Right renal cortex interstitium (tissue), 3 donors: ENCODE data around the gene DEDD. TPM values are rescaled to one million over a fixed set of nuclear protein-coding genes. Genes with fewer than 3 reads are reported as not detected.

Experiments
- DNase-seq, 3 donors: peaks; one replicate each; pipeline ENCODE4 v3.0.0-alpha.2; 2013; ENCODE audit warnings: low read depth in 3 of 3, low spot score in 2 of 3
- polyA plus RNA-seq, 3 donors: library from polyadenylated mRNA; unstranded; fragments of 120-200 nt; gene quantifications; one replicate each; pipeline ENCODE4 v1.2.1, GENCODE V29; 2013; ENCODE audit not compliant: insufficient read length in 3 of 3

The DEDD gene
- polyA plus RNA-seq: 10 to 100 TPM; 41.5 to 46.0 (median 43.2) TPM

- DNase-seq: peak; percentile 78 to 90 (median 83)
Measured at GRCh38 chr1:161132410-161133219, at the start of gene DEDD. Gene DEDD (minus strand): TSS chr1:161132667. CDS start chr1:161124462, 8,205 bp downstream.

- DNase-seq: no peak
Measured at GRCh38 chr1:161182214-161182613, 49.7 kb upstream of the DEDD start.

DNA sequence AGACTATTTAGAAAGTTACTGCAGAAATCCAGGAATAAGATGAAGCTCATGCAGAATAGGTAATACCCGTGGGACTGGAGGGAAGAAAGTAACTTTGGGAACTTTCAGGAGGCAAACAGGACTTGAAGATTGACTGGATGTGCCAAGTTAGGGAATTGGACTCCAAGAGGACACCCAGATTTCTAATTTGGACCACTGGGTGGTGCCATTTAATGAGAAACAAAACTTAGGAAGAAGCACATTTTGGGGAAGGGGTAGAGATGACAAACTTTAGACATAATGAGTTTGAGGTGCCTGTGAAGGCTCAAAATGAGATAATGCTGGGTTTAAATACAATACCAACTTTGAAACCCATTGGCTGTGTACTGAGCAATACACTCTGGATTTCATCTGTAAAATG is 48.2 kb upstream of the DEDD start:
- DNase-seq: no peak

DNA sequence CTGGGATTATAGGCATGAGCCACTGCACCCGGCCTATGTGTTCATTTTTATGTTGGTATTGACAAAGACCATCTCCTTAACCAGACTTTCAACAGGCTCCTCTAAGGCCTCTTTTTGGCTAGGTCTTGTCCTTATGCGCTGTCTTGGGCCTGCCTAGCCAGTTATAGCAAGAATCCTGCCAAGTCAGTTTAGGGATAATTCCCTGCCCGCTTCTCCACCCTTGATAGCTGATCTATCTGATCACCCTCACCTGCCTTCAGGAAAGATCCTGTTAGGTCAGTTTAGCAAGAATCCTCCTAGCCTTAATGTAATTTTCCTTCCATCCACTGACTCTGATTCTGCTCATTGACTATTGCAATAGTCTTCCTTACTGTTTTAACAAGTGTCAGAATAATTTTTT is 47.2 kb upstream of the DEDD start:
- DNase-seq: no peak

DNA sequence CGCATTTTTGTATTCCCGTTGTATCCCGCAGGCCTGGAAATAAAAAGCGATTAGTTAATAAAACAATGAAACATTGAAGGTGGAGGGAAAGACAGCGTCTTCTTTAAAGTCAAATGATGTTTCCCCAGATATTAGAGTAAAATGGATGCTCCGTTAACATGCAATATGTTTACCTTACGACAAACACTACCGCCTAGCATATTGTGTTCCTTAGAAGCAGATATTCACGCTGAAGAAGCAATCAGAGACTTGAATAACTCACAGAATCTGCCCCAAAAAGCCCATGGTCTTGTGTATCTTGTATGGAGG is 45.4 kb upstream of the DEDD start:
- no peak for DNase-seq

DNA sequence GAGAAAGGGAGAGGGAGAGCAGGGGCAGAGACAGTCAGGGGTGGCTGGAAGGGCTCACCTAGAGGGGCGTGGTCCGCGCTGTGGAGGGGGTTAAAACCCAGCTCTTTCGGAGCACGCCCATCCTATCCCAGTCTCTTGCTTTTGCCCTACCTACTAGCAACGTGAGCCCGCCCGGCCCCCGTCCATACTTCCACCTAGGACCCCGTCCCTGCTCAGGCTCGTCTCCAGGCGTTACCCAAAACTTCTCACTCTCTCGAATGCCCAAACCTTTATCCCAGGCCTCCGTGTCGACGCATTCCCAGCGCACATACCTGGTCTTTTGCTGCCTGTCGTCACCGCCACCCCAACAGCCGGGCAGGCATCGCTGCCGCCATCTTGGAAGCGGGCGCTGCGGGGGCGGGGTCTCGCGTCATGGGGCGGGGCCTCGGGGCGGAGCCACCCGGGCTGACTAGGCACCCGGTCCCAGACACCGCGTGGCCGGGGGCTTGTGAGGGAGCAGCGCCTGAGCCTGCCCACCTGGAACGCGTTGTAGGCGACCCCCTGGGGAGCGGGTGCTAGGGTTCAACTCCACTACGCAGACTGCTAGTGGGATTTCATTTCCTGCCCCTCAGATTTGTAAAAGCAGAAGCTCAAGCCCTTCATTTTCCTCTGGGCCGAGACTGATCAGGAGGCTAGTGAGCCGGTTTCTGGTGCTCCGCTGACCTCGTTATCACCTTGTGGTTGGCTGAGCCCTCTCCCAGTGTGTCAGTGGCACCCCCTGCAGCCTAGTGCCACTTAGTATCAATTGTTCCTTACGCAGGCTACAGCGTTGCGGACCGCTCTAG is 44.9 kb upstream of the DEDD start, which contains the start of gene B4GALT3:
TSS of gene B4GALT3 (minus strand) at position 396 of the 824 bp plus-strand sequence. CDS start 1,447 bp downstream, outside the sequence.
- no peak for DNase-seq

- DNase-seq: no peak
Measured at GRCh38 chr1:161176468-161177111, 44.1 kb upstream of the DEDD start.

DNA sequence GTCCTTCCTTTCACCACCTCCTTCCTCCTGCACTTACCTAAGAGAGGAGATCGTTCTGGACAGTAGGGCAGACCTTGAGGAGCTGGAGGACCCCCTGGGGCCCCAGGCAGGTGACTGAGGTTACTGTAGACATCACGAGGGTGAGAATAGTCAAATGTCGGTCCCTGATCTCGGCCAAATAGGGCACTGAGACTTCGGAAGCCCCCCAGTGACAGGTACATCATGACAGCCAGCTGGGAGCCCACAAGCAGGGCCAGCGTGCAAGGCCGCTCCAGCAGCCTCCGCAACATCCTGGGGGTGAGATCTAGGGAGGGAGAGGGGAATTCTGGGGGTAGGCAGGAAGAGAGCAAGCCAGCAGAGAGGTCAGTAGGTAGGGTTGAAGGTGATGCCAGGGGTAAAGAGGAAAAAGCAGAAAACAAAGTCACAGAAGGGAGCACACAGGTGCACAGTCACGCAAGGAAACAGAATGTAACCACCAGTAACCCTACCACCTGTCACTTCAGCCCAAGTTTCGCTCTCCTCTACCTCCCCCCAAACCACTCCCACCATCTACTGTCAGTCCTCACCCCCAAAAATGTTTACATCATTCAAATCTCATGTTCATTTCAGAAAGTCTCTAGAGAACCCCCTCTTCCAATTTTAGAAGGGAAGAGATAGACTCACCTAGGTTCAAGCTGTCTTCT is 43.4 kb upstream of the DEDD start:
- DNase-seq: no peak

- DNase-seq: no peak
Measured at GRCh38 chr1:161174911-161175310, 42.4 kb upstream of the DEDD start.

DNA sequence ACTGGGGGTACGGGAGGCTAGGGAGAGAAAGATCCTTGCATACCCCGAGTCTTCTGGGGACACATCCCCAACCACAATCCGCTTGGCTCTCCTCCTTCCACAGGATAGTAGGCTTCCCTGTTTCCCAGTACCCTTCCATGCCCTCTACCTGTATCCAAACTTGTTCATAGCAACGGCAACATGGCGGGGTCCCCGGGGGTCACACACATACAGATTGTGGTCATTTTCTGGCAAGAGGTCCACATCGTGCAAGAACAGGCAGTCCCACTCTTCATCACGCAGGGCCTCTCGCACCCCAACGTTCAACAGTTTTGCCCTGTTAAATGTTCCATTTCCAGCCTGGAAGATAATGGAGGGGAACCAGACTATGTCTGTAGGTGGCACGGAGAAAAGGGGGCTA is 41.2 kb upstream of the DEDD start:
- DNase-seq: no peak

GRCh38 chr1:161172776-161173376 is 40.4 kb upstream of the DEDD start:
- no peak for DNase-seq

GRCh38 chr1:161172349-161172748 is 39.9 kb upstream of the DEDD start:
- DNase-seq: no peak

DNA sequence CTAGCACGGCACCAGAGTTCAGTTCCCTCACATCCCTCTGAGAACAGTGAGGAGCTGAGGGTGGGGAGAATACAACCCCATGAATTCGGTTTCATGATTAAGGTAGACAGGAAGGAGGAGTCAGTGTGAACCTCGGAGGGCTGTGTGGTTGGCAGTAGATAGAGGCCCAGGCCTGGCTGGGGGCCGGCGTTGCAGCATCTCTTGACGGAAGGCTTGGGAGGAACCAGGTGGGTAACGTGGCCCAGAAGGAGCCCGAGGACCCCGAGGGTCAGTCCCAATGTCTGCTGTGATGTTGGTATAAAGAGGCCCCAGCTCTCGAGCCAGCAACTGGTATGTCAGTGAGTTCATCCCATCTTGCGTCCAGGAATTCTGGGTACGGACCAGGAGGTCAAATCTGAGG is 39.2 kb upstream of the DEDD start:
- no peak for DNase-seq

DNA sequence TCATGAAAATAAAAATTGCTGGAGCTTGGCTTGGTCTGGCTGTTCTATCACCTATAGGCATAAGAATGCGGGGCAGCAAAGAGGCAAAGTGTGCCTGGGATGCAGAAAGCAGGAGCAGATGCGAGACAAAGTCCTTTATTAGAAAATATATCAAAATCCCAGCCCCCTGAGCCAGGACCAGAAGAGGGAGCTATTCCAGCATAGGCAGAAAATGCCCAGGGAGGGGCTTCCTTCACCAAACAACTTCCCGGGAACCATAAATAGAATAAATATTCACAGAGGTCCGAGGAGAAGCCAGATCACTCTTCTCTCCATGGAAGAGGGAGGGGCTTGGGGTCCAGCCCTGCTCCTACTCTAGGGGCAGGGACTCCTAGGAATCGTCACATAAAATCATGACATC is 38.7 kb upstream of the DEDD start:
- DNase-seq: no peak

DNA sequence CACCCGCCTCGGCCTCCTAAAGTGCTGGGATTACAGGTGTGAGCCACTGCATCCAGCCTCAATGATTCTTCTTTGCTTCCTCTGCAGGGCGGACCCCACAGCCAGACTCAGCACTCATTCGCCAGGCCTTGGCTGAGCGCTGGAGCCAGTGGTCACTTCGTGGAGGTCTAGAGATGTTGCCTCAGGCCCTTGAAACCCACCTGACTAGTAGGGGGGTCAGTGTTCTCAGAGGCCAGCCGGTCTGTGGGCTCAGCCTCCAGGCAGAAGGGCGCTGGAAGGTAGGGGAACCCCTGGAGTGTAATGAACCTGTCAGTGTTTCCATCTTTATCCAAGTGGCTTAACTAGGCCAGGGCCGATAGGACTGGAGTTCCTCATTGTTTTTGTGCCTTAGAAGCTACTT is 36.4 kb upstream of the DEDD start:
- DNase-seq: no peak

DNA sequence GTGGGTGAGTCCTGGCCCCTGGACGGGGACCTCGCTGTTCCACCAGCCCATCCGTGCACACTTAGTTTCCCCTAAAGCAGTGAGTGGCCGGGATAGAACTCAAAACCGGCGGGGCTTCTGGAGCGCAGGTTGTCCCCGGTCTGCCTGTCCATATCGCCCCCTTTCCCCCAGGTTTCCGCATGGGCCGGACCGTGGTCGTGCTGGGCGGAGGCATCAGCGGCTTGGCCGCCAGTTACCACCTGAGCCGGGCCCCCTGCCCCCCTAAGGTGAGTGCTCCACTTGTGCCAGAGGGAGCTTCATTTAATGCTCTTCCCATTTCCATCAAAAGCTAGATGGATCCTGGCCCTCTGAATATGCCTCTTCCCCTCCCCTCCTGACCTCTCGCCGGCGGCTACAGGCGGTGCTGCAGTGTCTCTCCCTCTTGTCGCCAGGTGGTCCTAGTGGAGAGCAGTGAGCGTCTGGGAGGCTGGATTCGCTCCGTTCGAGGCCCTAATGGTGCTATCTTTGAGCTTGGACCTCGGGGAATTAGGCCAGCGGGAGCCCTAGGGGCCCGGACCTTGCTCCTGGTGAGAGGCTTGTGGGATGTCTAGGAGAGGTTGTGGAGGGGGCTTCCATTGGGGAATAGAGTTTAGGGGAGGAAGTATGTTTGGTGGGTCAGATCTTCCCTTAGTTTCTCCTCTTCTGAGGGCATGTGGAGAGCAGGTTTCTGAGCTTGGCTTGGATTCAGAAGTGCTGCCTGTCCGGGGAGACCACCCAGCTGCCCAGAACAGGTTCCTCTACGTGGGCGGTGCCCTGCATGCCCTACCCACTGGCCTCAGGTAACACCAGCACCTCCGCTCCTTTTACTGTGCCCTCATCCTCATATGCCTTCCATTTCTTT is 34.4 kb upstream of the DEDD start:
- no peak for DNase-seq

GRCh38 chr1:161165742-161166668 is 33.5 kb upstream of the DEDD start, which contains the start of gene PPOX:
Gene PPOX (plus strand): TSS chr1:161166426. CDS start chr1:161166848, 422 bp downstream.
- DNase-seq: peak; percentile 93 to 98 (median 93)

- DNase-seq: no peak
Measured at GRCh38 chr1:161164901-161165610, 32.6 kb upstream of the DEDD start.
